ENCODE data around the gene ALMS1.

Gene ALMS1

GRCh38 chr2:73403237-73403636 lies 17.6 kb downstream of the ALMS1 start:
- Histone ChIP-seq H3K23ac (ENCODE audit: low read depth, low read length, poor library complexity) (no peak overlapping the region), H3K79me1 (ENCODE audit: low read depth, low read length) (peaks cover 2% of the 10 kb centered on the region), H2BK120ac (ENCODE audit: low read depth, low read length) (no peak overlapping the region), H3K9ac (ENCODE audit: low read depth, low read length, poor library complexity) (no peak overlapping the region), H2BK12ac (ENCODE audit: low read length) (no peak overlapping the region), H3K9me3 (replicated peaks in 1 of 2; ENCODE audit: control insufficient read depth in 2 of 2, insufficient read depth in 1 of 2, low read depth in 1 of 2, low read length in 2 of 2) (peaks cover 5 to 52% of the 10 kb centered on the region in 2 donors), H4K8ac (ENCODE audit: low read depth, low read length) (no peak overlapping the region), H2BK15ac (ENCODE audit: low read length) (no peak overlapping the region), H3K27ac (replicated peaks; ENCODE audit: low read length) (no peak overlapping the region), H3K18ac (ENCODE audit: low read length) (no peak overlapping the region), H3K4me3 (ENCODE audit: low read length in 2 of 2) (no peak overlapping the region), H3K4me1 (ENCODE audit: control insufficient read depth in 2 of 2, insufficient read depth in 1 of 2, low read depth in 1 of 2, low read length in 2 of 2) (no peaks in the 10 kb centered on the region), H3K36me3 (replicated peaks in 1 of 2; ENCODE audit: control insufficient read depth in 2 of 2, insufficient read depth in 2 of 2, low read length in 2 of 2) (peaks cover 3 to 29% of the 10 kb centered on the region in 2 donors), H3K14ac (ENCODE audit: low read length) (no peak overlapping the region), H2AFZ (ENCODE audit: low read length) (no peak overlapping the region), H2BK5ac (ENCODE audit: low read length) (no peak overlapping the region), H3K27me3 (ENCODE audit: control insufficient read depth in 3 of 3, insufficient read depth in 3 of 3, low read depth in 1 of 3, low read length in 3 of 3) (no peaks in the 10 kb centered on the region), H4K91ac (ENCODE audit: low read depth, low read length, poor library complexity) (no peak overlapping the region), H3K4me2 (ENCODE audit: insufficient read depth, low read length, poor library complexity, severe bottlenecking) (no peak overlapping the region), H2AK5ac (ENCODE audit: low read depth, low read length) (no peak overlapping the region), H3K4ac (ENCODE audit: low read length) (no peak overlapping the region)
- WGBS, 2 donors (ENCODE audit: extremely low coverage in 2 of 2, insufficient read length in 2 of 2, insufficient replicate concordance in 1 of 2) = no CpG with 5 or more reads among the region's 1 CpG
- no peak for DNase-seq (ENCODE audit: low spot score)

DNA sequence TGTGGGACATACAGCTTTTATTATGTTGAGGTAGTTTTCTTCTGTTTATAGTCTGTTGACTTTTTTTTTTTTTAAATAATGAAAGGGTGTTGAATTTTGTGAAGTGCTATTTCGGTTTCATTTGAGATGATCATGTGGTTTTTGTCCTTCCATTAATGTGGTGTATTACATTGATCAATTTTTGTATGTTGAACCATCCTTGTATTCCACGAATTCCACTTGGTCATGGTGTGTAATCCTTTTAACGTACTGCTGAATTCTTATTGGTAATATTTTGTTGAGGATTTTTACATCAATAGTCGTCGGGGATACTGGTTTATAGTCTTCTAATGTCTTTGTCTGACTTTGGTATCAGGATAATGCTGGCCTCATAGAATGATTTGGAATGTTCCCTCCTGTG lies 18.8 kb downstream of the ALMS1 start:
- no peak for DNase-seq (ENCODE audit: low spot score)
- no CpG with 5 or more reads among the region's 5 CpGs for WGBS, 2 donors (ENCODE audit: extremely low coverage in 2 of 2, insufficient read length in 2 of 2, insufficient replicate concordance in 1 of 2)
- Histone ChIP-seq H3K9ac (ENCODE audit: low read depth, low read length, poor library complexity) (no peak overlapping the region), H2AK5ac (ENCODE audit: low read depth, low read length) (no peak overlapping the region), H3K9me3 (replicated peaks in 1 of 2; ENCODE audit: control insufficient read depth in 2 of 2, insufficient read depth in 1 of 2, low read depth in 1 of 2, low read length in 2 of 2) (peaks cover 2 to 43% of the 10 kb centered on the region in 2 donors), H3K4ac (ENCODE audit: low read length) (no peak overlapping the region), H3K18ac (ENCODE audit: low read length) (no peak overlapping the region), H3K79me1 (ENCODE audit: low read depth, low read length) (peaks cover 2% of the 10 kb centered on the region), H4K91ac (ENCODE audit: low read depth, low read length, poor library complexity) (no peak overlapping the region), H3K14ac (ENCODE audit: low read length) (no peak overlapping the region), H3K36me3 (replicated peaks in 1 of 2; ENCODE audit: control insufficient read depth in 2 of 2, insufficient read depth in 2 of 2, low read length in 2 of 2) (peaks cover 0 to 32% of the 10 kb centered on the region in 2 donors), H2BK12ac (ENCODE audit: low read length) (no peak overlapping the region), H3K4me2 (ENCODE audit: insufficient read depth, low read length, poor library complexity, severe bottlenecking) (no peak overlapping the region), H3K4me1 (ENCODE audit: control insufficient read depth in 2 of 2, insufficient read depth in 1 of 2, low read depth in 1 of 2, low read length in 2 of 2) (no peaks in the 10 kb centered on the region), H2BK5ac (ENCODE audit: low read length) (no peak overlapping the region), H3K4me3 (ENCODE audit: low read length in 2 of 2) (no peak overlapping the region), H3K27ac (replicated peaks; ENCODE audit: low read length) (no peak overlapping the region), H2BK15ac (ENCODE audit: low read length) (no peak overlapping the region), H3K23ac (ENCODE audit: low read depth, low read length, poor library complexity) (no peak overlapping the region), H2BK120ac (ENCODE audit: low read depth, low read length) (no peak overlapping the region), H4K8ac (ENCODE audit: low read depth, low read length) (no peak overlapping the region), H3K27me3 (ENCODE audit: control insufficient read depth in 3 of 3, insufficient read depth in 3 of 3, low read depth in 1 of 3, low read length in 3 of 3) (no peaks in the 10 kb centered on the region), H2AFZ (ENCODE audit: low read length) (no peak overlapping the region)

DNA sequence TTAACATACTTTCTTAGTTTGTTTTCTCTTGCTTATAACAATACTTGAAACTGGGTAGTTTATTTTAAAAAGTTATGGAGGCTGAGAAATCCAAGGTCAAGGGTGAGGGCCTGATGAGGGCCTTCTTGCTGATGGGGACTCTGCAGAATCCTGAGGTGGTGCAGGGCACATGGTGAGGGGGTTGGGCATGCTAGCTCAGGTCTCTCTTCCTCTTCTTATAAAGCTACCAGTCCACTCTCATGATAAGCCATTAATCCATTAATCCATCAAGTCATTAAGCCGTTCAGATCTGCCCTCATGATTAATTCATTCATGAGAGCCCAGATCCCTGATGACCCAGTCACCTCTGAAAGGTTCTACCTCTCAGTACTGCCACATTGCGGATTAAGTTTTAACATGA lies 21.4 kb downstream of the ALMS1 start:
- Histone ChIP-seq H3K79me1 (ENCODE audit: low read depth, low read length) (peaks cover 2% of the 10 kb centered on the region), H3K4me3 (ENCODE audit: low read length in 2 of 2) (no peak overlapping the region), H2AFZ (ENCODE audit: low read length) (no peak overlapping the region), H3K9ac (ENCODE audit: low read depth, low read length, poor library complexity) (no peak overlapping the region), H3K36me3 (replicated peaks in 1 of 2; ENCODE audit: control insufficient read depth in 2 of 2, insufficient read depth in 2 of 2, low read length in 2 of 2) (peaks cover 0 to 27% of the 10 kb centered on the region in 2 donors), H3K27ac (replicated peaks; ENCODE audit: low read length) (no peak overlapping the region), H2BK15ac (ENCODE audit: low read length) (no peak overlapping the region), H2BK12ac (ENCODE audit: low read length) (no peak overlapping the region), H2AK5ac (ENCODE audit: low read depth, low read length) (no peak overlapping the region), H3K9me3 (replicated peaks in 1 of 2; ENCODE audit: control insufficient read depth in 2 of 2, insufficient read depth in 1 of 2, low read depth in 1 of 2, low read length in 2 of 2) (peaks cover 2 to 40% of the 10 kb centered on the region in 2 donors), H3K23ac (ENCODE audit: low read depth, low read length, poor library complexity) (no peak overlapping the region), H4K8ac (ENCODE audit: low read depth, low read length) (no peak overlapping the region), H2BK5ac (ENCODE audit: low read length) (no peak overlapping the region), H3K14ac (ENCODE audit: low read length) (no peak overlapping the region), H3K4me2 (ENCODE audit: insufficient read depth, low read length, poor library complexity, severe bottlenecking) (no peak overlapping the region), H3K27me3 (ENCODE audit: control insufficient read depth in 3 of 3, insufficient read depth in 3 of 3, low read depth in 1 of 3, low read length in 3 of 3) (no peaks in the 10 kb centered on the region), H4K91ac (ENCODE audit: low read depth, low read length, poor library complexity) (no peak overlapping the region), H3K18ac (ENCODE audit: low read length) (no peak overlapping the region), H3K4ac (ENCODE audit: low read length) (no peak overlapping the region), H2BK120ac (ENCODE audit: low read depth, low read length) (no peak overlapping the region), H3K4me1 (ENCODE audit: control insufficient read depth in 2 of 2, insufficient read depth in 1 of 2, low read depth in 1 of 2, low read length in 2 of 2) (no peaks in the 10 kb centered on the region)
- no peak for DNase-seq (ENCODE audit: low spot score)
- WGBS, 2 donors (ENCODE audit: extremely low coverage in 2 of 2, insufficient read length in 2 of 2, insufficient replicate concordance in 1 of 2) = no CpG with 5 or more reads among the region's 2 CpGs

DNA sequence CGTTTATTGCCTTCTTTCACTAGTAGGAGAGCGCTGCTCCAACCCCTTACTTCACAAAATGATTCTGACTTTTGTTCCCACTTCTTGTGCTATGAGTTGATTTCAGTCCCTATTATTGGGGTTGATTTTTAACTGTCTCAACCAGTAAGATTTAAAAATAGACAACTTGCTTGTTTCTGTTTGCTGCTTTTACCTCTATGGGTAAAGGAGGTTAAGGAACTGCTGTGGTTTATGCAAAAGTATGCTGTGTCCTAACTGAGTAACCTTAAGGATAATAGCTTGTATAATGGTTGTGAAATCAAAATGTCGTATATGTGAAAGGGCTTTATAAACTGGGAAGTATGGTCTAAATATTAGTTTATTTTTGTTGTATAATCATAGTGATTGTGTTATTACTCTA lies 22.6 kb downstream of the ALMS1 start:
- Histone ChIP-seq H2BK12ac (ENCODE audit: low read length) (no peak overlapping the region), H3K27ac (replicated peaks; ENCODE audit: low read length) (no peak overlapping the region), H2BK15ac (ENCODE audit: low read length) (no peak overlapping the region), H3K14ac (ENCODE audit: low read length) (no peak overlapping the region), H2BK120ac (ENCODE audit: low read depth, low read length) (no peak overlapping the region), H3K4ac (ENCODE audit: low read length) (no peak overlapping the region), H3K4me1 (ENCODE audit: control insufficient read depth in 2 of 2, insufficient read depth in 1 of 2, low read depth in 1 of 2, low read length in 2 of 2) (no peaks in the 10 kb centered on the region), H3K4me3 (ENCODE audit: low read length in 2 of 2) (no peak overlapping the region), H3K9me3 (replicated peaks in 1 of 2; ENCODE audit: control insufficient read depth in 2 of 2, insufficient read depth in 1 of 2, low read depth in 1 of 2, low read length in 2 of 2) (peaks cover 2 to 28% of the 10 kb centered on the region in 2 donors), H3K9ac (ENCODE audit: low read depth, low read length, poor library complexity) (no peak overlapping the region), H3K79me1 (ENCODE audit: low read depth, low read length) (peaks cover 3% of the 10 kb centered on the region), H4K91ac (ENCODE audit: low read depth, low read length, poor library complexity) (no peak overlapping the region), H4K8ac (ENCODE audit: low read depth, low read length) (no peak overlapping the region), H3K36me3 (replicated peaks in 1 of 2; ENCODE audit: control insufficient read depth in 2 of 2, insufficient read depth in 2 of 2, low read length in 2 of 2) (peaks cover 0 to 26% of the 10 kb centered on the region in 2 donors), H2AFZ (ENCODE audit: low read length) (no peak overlapping the region), H3K4me2 (ENCODE audit: insufficient read depth, low read length, poor library complexity, severe bottlenecking) (no peak overlapping the region), H2AK5ac (ENCODE audit: low read depth, low read length) (no peak overlapping the region), H3K18ac (ENCODE audit: low read length) (no peak overlapping the region), H3K23ac (ENCODE audit: low read depth, low read length, poor library complexity) (no peak overlapping the region), H2BK5ac (ENCODE audit: low read length) (no peak overlapping the region), H3K27me3 (ENCODE audit: control insufficient read depth in 3 of 3, insufficient read depth in 3 of 3, low read depth in 1 of 3, low read length in 3 of 3) (no peaks in the 10 kb centered on the region)
- no CpG with 5 or more reads among the region's 3 CpGs for WGBS, 2 donors (ENCODE audit: extremely low coverage in 2 of 2, insufficient read length in 2 of 2, insufficient replicate concordance in 1 of 2)
- DNase-seq (ENCODE audit: low spot score) = no peak

All from neuronal stem cell (in vitro differentiated cells).